ENCODE results near the gene AIMP1.

GRCh38 chr4:106362086-106362825, 45.9 kb downstream of the AIMP1 start:
- TF ChIP-seq CREB1 (IDR thresholded peaks at IDR 0.05; ENCODE audit: low read depth) (no peak), ATF2 (IDR thresholded peaks at IDR 0.05; ENCODE audit: low read length) (no peak), USF2 (IDR thresholded peaks at IDR 0.05; ENCODE audit: borderline replicate concordance, low read depth, low read length) (no peak), ZBED1 (IDR thresholded peaks at IDR 0.05; ENCODE audit: borderline replicate concordance) (no peak), CREM (IDR thresholded peaks at IDR 0.05; ENCODE audit: low read depth) (no peak), NRF1 (conservative IDR thresholded peaks at IDR 0.05; ENCODE audit: low read depth, low read length) (no peak)
- TF ChIP-seq, protein P1, sequence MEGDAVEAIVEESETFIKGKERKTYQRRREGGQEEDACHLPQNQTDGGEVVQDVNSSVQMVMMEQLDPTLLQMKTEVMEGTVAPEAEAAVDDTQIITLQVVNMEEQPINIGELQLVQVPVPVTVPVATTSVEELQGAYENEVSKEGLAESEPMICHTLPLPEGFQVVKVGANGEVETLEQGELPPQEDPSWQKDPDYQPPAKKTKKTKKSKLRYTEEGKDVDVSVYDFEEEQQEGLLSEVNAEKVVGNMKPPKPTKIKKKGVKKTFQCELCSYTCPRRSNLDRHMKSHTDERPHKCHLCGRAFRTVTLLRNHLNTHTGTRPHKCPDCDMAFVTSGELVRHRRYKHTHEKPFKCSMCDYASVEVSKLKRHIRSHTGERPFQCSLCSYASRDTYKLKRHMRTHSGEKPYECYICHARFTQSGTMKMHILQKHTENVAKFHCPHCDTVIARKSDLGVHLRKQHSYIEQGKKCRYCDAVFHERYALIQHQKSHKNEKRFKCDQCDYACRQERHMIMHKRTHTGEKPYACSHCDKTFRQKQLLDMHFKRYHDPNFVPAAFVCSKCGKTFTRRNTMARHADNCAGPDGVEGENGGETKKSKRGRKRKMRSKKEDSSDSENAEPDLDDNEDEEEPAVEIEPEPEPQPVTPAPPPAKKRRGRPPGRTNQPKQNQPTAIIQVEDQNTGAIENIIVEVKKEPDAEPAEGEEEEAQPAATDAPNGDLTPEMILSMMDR (IDR thresholded peaks at IDR 0.05 in 2 of 3, conservative IDR thresholded peaks at IDR 0.05 in 1 of 3; ENCODE audit: control insufficient read depth in 2 of 3, extremely low read depth in 1 of 3, insufficient read depth in 1 of 3, low read depth in 3 of 3, low read length in 3 of 3), result no peak
- TF ChIP-seq, protein P2, sequence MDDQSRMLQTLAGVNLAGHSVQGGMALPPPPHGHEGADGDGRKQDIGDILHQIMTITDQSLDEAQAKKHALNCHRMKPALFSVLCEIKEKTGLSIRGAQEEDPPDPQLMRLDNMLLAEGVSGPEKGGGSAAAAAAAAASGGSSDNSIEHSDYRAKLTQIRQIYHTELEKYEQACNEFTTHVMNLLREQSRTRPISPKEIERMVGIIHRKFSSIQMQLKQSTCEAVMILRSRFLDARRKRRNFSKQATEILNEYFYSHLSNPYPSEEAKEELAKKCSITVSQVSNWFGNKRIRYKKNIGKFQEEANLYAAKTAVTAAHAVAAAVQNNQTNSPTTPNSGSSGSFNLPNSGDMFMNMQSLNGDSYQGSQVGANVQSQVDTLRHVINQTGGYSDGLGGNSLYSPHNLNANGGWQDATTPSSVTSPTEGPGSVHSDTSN (IDR thresholded peaks at IDR 0.05; ENCODE audit: insufficient replicate concordance, low read depth, low read length), result no peak
- TF ChIP-seq, protein P3, sequence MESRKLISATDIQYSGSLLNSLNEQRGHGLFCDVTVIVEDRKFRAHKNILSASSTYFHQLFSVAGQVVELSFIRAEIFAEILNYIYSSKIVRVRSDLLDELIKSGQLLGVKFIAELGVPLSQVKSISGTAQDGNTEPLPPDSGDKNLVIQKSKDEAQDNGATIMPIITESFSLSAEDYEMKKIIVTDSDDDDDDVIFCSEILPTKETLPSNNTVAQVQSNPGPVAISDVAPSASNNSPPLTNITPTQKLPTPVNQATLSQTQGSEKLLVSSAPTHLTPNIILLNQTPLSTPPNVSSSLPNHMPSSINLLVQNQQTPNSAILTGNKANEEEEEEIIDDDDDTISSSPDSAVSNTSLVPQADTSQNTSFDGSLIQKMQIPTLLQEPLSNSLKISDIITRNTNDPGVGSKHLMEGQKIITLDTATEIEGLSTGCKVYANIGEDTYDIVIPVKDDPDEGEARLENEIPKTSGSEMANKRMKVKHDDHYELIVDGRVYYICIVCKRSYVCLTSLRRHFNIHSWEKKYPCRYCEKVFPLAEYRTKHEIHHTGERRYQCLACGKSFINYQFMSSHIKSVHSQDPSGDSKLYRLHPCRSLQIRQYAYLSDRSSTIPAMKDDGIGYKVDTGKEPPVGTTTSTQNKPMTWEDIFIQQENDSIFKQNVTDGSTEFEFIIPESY (IDR thresholded peaks at IDR 0.05), result no peak
